ENCODE measurements around the gene ESR1. TPM values are rescaled to one million over a fixed set of nuclear protein-coding genes. Genes with fewer than 3 reads are reported as not detected.

Gene ESR1
- total and polyA plus RNA-seq, 4 donors = 0.05 to 16.1 (median 6.3) TPM

DNA sequence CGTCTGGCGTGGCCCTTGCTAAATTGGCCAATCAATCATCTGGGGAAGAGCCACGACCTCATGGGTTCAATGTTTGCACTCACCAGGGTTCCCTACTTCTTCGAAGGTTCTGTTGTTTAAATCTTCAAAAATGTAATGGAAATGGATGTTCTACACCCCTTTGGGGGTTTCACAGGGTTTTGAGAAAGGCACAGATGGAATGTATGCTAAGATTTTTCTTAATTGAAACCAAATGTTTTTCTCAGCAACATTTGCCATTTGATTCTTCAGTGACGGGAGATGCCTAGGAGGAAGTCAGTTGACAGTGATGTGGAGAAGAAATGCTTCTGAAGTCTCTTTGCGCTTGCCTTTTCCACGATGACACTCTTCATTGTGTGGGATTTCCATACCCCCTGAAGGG lies 312.3 kb downstream of the ESR1 start:
- 79% methylated on average over 7 of the region's 7 CpGs for WGBS
- Histone ChIP-seq H3K36me3 (ENCODE audit: control insufficient read depth in 4 of 4, insufficient read depth in 3 of 4, low read depth in 1 of 4, low read length in 3 of 4) (peaks cover 3 to 38% (median 18%) of the 10 kb centered on the region in 4 donors), H3K4me3 (ENCODE audit: low read depth in 1 of 3, low read length in 3 of 3) (no peak overlapping the region), H3K9ac (ENCODE audit: low read depth in 1 of 2, low read length in 2 of 2) (no peak overlapping the region), H3K27ac (ENCODE audit: low read depth in 1 of 2, low read length in 2 of 2) (no peak overlapping the region), H3K9me3 (ENCODE audit: control insufficient read depth in 4 of 4, low read length in 3 of 4) (no peaks in the 10 kb centered on the region), H3K4me1 (ENCODE audit: control insufficient read depth in 4 of 4, insufficient read depth in 4 of 4, low read length in 3 of 4) (no peaks in the 10 kb centered on the region), H3K27me3 (ENCODE audit: control insufficient read depth in 4 of 4, insufficient read depth in 4 of 4, low read length in 3 of 4) (no peaks in the 10 kb centered on the region)
- TF ChIP-seq, protein P1, sequence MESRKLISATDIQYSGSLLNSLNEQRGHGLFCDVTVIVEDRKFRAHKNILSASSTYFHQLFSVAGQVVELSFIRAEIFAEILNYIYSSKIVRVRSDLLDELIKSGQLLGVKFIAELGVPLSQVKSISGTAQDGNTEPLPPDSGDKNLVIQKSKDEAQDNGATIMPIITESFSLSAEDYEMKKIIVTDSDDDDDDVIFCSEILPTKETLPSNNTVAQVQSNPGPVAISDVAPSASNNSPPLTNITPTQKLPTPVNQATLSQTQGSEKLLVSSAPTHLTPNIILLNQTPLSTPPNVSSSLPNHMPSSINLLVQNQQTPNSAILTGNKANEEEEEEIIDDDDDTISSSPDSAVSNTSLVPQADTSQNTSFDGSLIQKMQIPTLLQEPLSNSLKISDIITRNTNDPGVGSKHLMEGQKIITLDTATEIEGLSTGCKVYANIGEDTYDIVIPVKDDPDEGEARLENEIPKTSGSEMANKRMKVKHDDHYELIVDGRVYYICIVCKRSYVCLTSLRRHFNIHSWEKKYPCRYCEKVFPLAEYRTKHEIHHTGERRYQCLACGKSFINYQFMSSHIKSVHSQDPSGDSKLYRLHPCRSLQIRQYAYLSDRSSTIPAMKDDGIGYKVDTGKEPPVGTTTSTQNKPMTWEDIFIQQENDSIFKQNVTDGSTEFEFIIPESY (IDR thresholded peaks at IDR 0.05) = no peak
- no peak for TF ChIP-seq SP1 (IDR thresholded peaks at IDR 0.05)
- DNase-seq (ENCODE audit: low spot score) = no peak

DNA sequence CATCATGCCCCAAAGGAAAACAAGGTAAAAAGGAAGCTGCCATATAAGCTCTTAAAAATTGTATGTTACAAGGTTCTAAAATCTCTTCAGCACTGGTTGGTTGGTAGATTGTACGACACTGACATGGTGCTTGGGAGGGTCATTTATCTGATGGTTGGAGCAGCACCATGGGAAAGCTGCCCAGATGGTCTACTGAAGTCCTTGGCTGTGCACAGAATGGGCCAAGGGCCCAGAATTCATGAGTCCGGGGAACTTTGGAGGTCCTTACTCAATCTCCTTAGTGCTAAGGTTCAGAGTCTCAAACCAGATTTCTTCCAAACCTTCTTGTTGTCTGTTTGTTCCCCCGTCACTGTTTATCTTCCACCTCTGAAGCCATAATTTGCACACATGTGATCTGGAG lies 314.4 kb downstream of the ESR1 start:
- TF ChIP-seq SP1 (IDR thresholded peaks at IDR 0.05) = no peak
- TF ChIP-seq EGR1 (IDR thresholded peaks at IDR 0.05; ENCODE audit: low read depth in 2 of 2) = no peak
- no peak for TF ChIP-seq YY1 (IDR thresholded peaks at IDR 0.05)
- TF ChIP-seq, protein P1 (IDR thresholded peaks at IDR 0.05) = no peak
- TF ChIP-seq FOXA2 (IDR thresholded peaks at IDR 0.05) = no peak
- TF ChIP-seq TAF1 (conservative IDR thresholded peaks at IDR 0.05) = no peak
- no peak for TF ChIP-seq HNF4A (conservative IDR thresholded peaks at IDR 0.05)
- TF ChIP-seq, protein P2, sequence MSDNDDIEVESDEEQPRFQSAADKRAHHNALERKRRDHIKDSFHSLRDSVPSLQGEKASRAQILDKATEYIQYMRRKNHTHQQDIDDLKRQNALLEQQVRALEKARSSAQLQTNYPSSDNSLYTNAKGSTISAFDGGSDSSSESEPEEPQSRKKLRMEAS (IDR thresholded peaks at IDR 0.05) = no peak
- no peak for TF ChIP-seq GABPA (IDR thresholded peaks at IDR 0.05 in 1 of 2, conservative IDR thresholded peaks at IDR 0.05 in 1 of 2)
- TF ChIP-seq HNF4G (IDR thresholded peaks at IDR 0.05) = no peak
- TF ChIP-seq JUND (IDR thresholded peaks at IDR 0.05) = no peak
- no peaks in the 10 kb centered on the region for H3K27me3 ChIP-seq (ENCODE audit: control insufficient read depth in 4 of 4, insufficient read depth in 4 of 4, low read length in 3 of 4)
- no peaks in the 10 kb centered on the region for H3K9me3 ChIP-seq (ENCODE audit: control insufficient read depth in 4 of 4, low read length in 3 of 4)
- no peak overlapping the region for H3K4me3 ChIP-seq (ENCODE audit: low read depth in 1 of 3, low read length in 3 of 3)
- WGBS = 48% methylated on average over 3 of the region's 3 CpGs
- H3K27ac ChIP-seq (ENCODE audit: low read depth in 1 of 2, low read length in 2 of 2) = no peak overlapping the region
- H3K36me3 ChIP-seq (ENCODE audit: control insufficient read depth in 4 of 4, insufficient read depth in 3 of 4, low read depth in 1 of 4, low read length in 3 of 4) = peaks cover 3 to 39% (median 18%) of the 10 kb centered on the region in 4 donors
- DNase-seq (ENCODE audit: low spot score) = no peak
- H3K4me1 ChIP-seq (ENCODE audit: control insufficient read depth in 4 of 4, insufficient read depth in 4 of 4, low read length in 3 of 4) = peaks cover 0 to 7% (median 3%) of the 10 kb centered on the region in 4 donors
- H3K9ac ChIP-seq (ENCODE audit: low read depth in 1 of 2, low read length in 2 of 2) = no peak overlapping the region

DNA sequence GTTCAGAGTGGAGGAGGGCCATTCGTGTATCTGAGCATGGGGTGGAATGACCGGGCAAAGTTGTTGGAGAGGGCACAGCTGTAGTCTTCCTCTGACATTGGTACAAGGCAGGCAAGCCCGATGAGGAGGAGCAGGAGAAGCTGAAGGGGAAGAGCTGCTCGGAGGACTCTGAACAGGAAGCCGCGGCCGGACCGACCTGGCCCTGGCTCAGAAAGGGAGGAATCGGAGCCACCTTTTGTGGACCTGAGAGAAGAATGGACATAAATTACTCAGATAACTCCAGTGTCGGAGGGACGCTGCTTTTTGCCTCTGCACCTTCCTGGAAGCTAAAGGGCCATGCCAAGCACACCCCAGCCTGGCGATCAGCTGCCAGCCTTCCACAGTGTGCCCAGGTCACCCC lies 315.0 kb downstream of the ESR1 start:
- no peak overlapping the region for H3K9ac ChIP-seq (ENCODE audit: low read depth in 1 of 2, low read length in 2 of 2)
- peaks cover 0 to 7% (median 3%) of the 10 kb centered on the region in 4 donors for H3K4me1 ChIP-seq (ENCODE audit: control insufficient read depth in 4 of 4, insufficient read depth in 4 of 4, low read length in 3 of 4)
- no peak for TF ChIP-seq EGR1 (IDR thresholded peaks at IDR 0.05; ENCODE audit: low read depth in 2 of 2)
- TF ChIP-seq, protein P3, sequence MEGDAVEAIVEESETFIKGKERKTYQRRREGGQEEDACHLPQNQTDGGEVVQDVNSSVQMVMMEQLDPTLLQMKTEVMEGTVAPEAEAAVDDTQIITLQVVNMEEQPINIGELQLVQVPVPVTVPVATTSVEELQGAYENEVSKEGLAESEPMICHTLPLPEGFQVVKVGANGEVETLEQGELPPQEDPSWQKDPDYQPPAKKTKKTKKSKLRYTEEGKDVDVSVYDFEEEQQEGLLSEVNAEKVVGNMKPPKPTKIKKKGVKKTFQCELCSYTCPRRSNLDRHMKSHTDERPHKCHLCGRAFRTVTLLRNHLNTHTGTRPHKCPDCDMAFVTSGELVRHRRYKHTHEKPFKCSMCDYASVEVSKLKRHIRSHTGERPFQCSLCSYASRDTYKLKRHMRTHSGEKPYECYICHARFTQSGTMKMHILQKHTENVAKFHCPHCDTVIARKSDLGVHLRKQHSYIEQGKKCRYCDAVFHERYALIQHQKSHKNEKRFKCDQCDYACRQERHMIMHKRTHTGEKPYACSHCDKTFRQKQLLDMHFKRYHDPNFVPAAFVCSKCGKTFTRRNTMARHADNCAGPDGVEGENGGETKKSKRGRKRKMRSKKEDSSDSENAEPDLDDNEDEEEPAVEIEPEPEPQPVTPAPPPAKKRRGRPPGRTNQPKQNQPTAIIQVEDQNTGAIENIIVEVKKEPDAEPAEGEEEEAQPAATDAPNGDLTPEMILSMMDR (IDR thresholded peaks at IDR 0.05; ENCODE audit: low read depth, low read length, missing input control) = no peak
- TF ChIP-seq RAD21 (IDR thresholded peaks at IDR 0.05) = no peak
- TF ChIP-seq FOXA2 (IDR thresholded peaks at IDR 0.05) = no peak
- TF ChIP-seq, protein P1 (IDR thresholded peaks at IDR 0.05) = no peak
- TF ChIP-seq JUND (IDR thresholded peaks at IDR 0.05) = no peak
- TF ChIP-seq RXRA (IDR thresholded peaks at IDR 0.05) = no peak
- TF ChIP-seq TAF1 (conservative IDR thresholded peaks at IDR 0.05) = no peak
- DNase-seq (ENCODE audit: low spot score) = no peak
- H3K4me3 ChIP-seq (ENCODE audit: low read depth in 1 of 3, low read length in 3 of 3) = no peak overlapping the region
- no peaks in the 10 kb centered on the region for H3K9me3 ChIP-seq (ENCODE audit: control insufficient read depth in 4 of 4, low read length in 3 of 4)
- no peak overlapping the region for H3K27ac ChIP-seq (ENCODE audit: low read depth in 1 of 2, low read length in 2 of 2)
- H3K36me3 ChIP-seq (ENCODE audit: control insufficient read depth in 4 of 4, insufficient read depth in 3 of 4, low read depth in 1 of 4, low read length in 3 of 4) = peaks cover 5 to 42% (median 18%) of the 10 kb centered on the region in 4 donors
- H3K27me3 ChIP-seq (ENCODE audit: control insufficient read depth in 4 of 4, insufficient read depth in 4 of 4, low read length in 3 of 4) = no peaks in the 10 kb centered on the region
- WGBS = 95% methylated on average over 12 of the region's 12 CpGs
